Rectal smooth muscle tissue (tissue), 1 donor: ENCODE data around the gene FIGNL1.
"Not testable (repeated sequence)": the region's sequence is repeated elsewhere in the genome, so short reads cannot be mapped to it uniquely, and the experiment has no call there.

Experiments
- H3K27ac ChIP-seq: one replicate; pipeline ENCODE4 v1.7.0; 2013; ENCODE audit warnings: low read depth, low read length, inconsistent platforms
- H3K27me3 ChIP-seq: one replicate; pipeline ENCODE4 v1.7.0; 2013; ENCODE audit warnings: low read length; ENCODE audit not compliant: control insufficient read depth, insufficient read depth
- H3K36me3 ChIP-seq: one replicate; pipeline ENCODE4 v1.7.0; 2013; ENCODE audit warnings: low read length; ENCODE audit not compliant: control insufficient read depth, insufficient read depth
- H3K4me1 ChIP-seq: one replicate; pipeline ENCODE4 v1.7.0; 2013; ENCODE audit warnings: low read length; ENCODE audit not compliant: control insufficient read depth, insufficient read depth
- H3K4me3 ChIP-seq: one replicate; pipeline ENCODE4 v1.7.0; 2013; ENCODE audit warnings: low read length
- H3K9ac ChIP-seq: one replicate; pipeline ENCODE4 v1.7.0; 2013; ENCODE audit warnings: low read length

Gene FIGNL1

GRCh38 chr7:50467817-50468610 is 17.9 kb upstream of the FIGNL1 start:
- H3K4me3 ChIP-seq, result no peak overlapping the region
- no peak overlapping the region for H3K27ac ChIP-seq
- no peaks in the 10 kb centered on the region for H3K27me3 ChIP-seq
- no peaks in the 10 kb centered on the region for H3K36me3 ChIP-seq
- H3K9ac ChIP-seq, result no peak overlapping the region
- no peaks in the 10 kb centered on the region for H3K4me1 ChIP-seq

GRCh38 chr7:50466815-50467585 is 16.9 kb upstream of the FIGNL1 start:
- no peaks in the 10 kb centered on the region for H3K27me3 ChIP-seq
- H3K4me3 ChIP-seq, result no peak overlapping the region
- no peaks in the 10 kb centered on the region for H3K4me1 ChIP-seq
- H3K36me3 ChIP-seq, result no peaks in the 10 kb centered on the region
- H3K9ac ChIP-seq, result no peak overlapping the region
- H3K27ac ChIP-seq, result no peak overlapping the region

GRCh38 chr7:50463035-50463434 is 12.9 kb upstream of the FIGNL1 start:
- Histone ChIP-seq H3K9ac (no peak overlapping the region), H3K27ac (no peak overlapping the region), H3K27me3 (no peaks in the 10 kb centered on the region), H3K36me3 (no peaks in the 10 kb centered on the region), H3K4me3 (no peak overlapping the region), H3K4me1 (no peaks in the 10 kb centered on the region)

- H3K4me1 ChIP-seq, result no peaks in the 10 kb centered on the region
- H3K9ac ChIP-seq, result no peak overlapping the region
- H3K27me3 ChIP-seq, result no peaks in the 10 kb centered on the region
- H3K27ac ChIP-seq, result no peak overlapping the region
- no peaks in the 10 kb centered on the region for H3K36me3 ChIP-seq
- no peak overlapping the region for H3K4me3 ChIP-seq
Measured at GRCh38 chr7:50462361-50462760, 12.2 kb upstream of the FIGNL1 start.

GRCh38 chr7:50461695-50462094 is 11.5 kb upstream of the FIGNL1 start:
- Histone ChIP-seq H3K4me1 (no peaks in the 10 kb centered on the region), H3K4me3 (no peak overlapping the region), H3K36me3 (no peaks in the 10 kb centered on the region), H3K27ac (no peak overlapping the region), H3K27me3 (no peaks in the 10 kb centered on the region), H3K9ac (no peak overlapping the region)

- not testable (repeated sequence) for H3K4me3 ChIP-seq
Measured at GRCh38 chr7:50459183-50459582, 9.0 kb upstream of the FIGNL1 start.

GRCh38 chr7:50458651-50459050 is 8.5 kb upstream of the FIGNL1 start:
- not testable (repeated sequence) for H3K36me3 ChIP-seq, H3K9ac ChIP-seq, H3K27me3 ChIP-seq, H3K4me3 ChIP-seq, H3K27ac ChIP-seq, H3K4me1 ChIP-seq

More at GRCh38 chr7:50459183-50459582, 9.0 kb upstream of the FIGNL1 start:
- H3K27me3 ChIP-seq, H3K36me3 ChIP-seq, H3K4me1 ChIP-seq, H3K27ac ChIP-seq, H3K9ac ChIP-seq: not testable (repeated sequence)

GRCh38 chr7:50456371-50457123 is 6.4 kb upstream of the FIGNL1 start:
- Histone ChIP-seq H3K36me3 (no peaks in the 10 kb centered on the region), H3K27ac (no peak overlapping the region), H3K27me3 (no peaks in the 10 kb centered on the region), H3K4me1 (no peaks in the 10 kb centered on the region), H3K4me3 (no peak overlapping the region), H3K9ac (no peak overlapping the region)

- Histone ChIP-seq H3K4me1 (no peaks in the 10 kb centered on the region), H3K27me3 (no peaks in the 10 kb centered on the region), H3K36me3 (no peaks in the 10 kb centered on the region), H3K9ac (no peak overlapping the region), H3K4me3 (no peak overlapping the region), H3K27ac (no peak overlapping the region)
Measured at GRCh38 chr7:50455658-50456057, 5.5 kb upstream of the FIGNL1 start.

- Histone ChIP-seq H3K27ac (no peak overlapping the region), H3K27me3 (no peaks in the 10 kb centered on the region), H3K4me1 (no peaks in the 10 kb centered on the region), H3K4me3 (no peak overlapping the region), H3K9ac (no peak overlapping the region), H3K36me3 (no peaks in the 10 kb centered on the region)
Measured at GRCh38 chr7:50454968-50455367, 4.8 kb upstream of the FIGNL1 start.

GRCh38 chr7:50450590-50451032 is 461 bp upstream of the FIGNL1 start:
- Histone ChIP-seq H3K36me3 (no peaks in the 10 kb centered on the region), H3K4me1 (peaks cover 2% of the 10 kb centered on the region), H3K4me3 (peak overlapping the region; percentile 90), H3K27me3 (no peaks in the 10 kb centered on the region), H3K27ac (peak overlapping the region; percentile 70), H3K9ac (no peak overlapping the region)

GRCh38 chr7:50449501-50449880 is 659 bp downstream of the FIGNL1 start:
- H3K9ac ChIP-seq, result no peak overlapping the region
- H3K27me3 ChIP-seq, result no peaks in the 10 kb centered on the region
- H3K27ac ChIP-seq, result no peak overlapping the region
- H3K4me3 ChIP-seq, result peak overlapping the region; percentile 90
- no peaks in the 10 kb centered on the region for H3K36me3 ChIP-seq
- peaks cover 2% of the 10 kb centered on the region for H3K4me1 ChIP-seq
